Gastroesophageal sphincter (tissue), 4 donors: Measurements from ENCODE around the gene KATNIP. TPM values are rescaled to one million over a fixed set of nuclear protein-coding genes. Genes with fewer than 3 reads are reported as not detected.

ENCODE experiments used
- ATAC-seq: fragments of 150-250 bp; one replicate; pipeline ENCODE4 v1.9.1; 2016; ENCODE audit warnings: mild to moderate bottlenecking, moderate library complexity
- H3K27ac ChIP-seq, 4 donors: fragments of 200-600 bp; sonication (generic) in 3 of 4; 1 replicate in 3 of 4; 2 replicates in 1 of 4; pipeline ENCODE4 v1.5.1; 2016 to 2019
- H3K27me3 ChIP-seq: fragments of 200-600 bp; sonication (generic); one replicate; pipeline ENCODE4 v1.5.1; 2019
- H3K36me3 ChIP-seq, 2 donors: fragments of 200-600 bp; sonication (generic); one replicate each; pipeline ENCODE4 v1.5.1; 2019; ENCODE audit warnings: control low read depth in 1 of 2
- H3K4me1 ChIP-seq, 3 donors: fragments of 200-600 bp; sonication (generic); 1 replicate in 2 of 3; 2 replicates in 1 of 3; pipeline ENCODE4 v1.5.1; 2016 to 2019; ENCODE audit warnings: control low read depth in 2 of 3
- H3K4me3 ChIP-seq, 2 donors: fragments of 200-600 bp; sonication (generic); one replicate each; pipeline ENCODE4 v1.5.1; 2019; ENCODE audit warnings: mild to moderate bottlenecking in 1 of 2, moderate library complexity in 1 of 2
- H3K9me3 ChIP-seq, 3 donors: fragments of 200-600 bp; sonication (generic); one replicate each; pipeline ENCODE4 v1.5.1; 2017 to 2019; ENCODE audit warnings: control low read depth in 2 of 3
- CTCF ChIP-seq, 4 experiments: fragments of 200-600 bp in 2 of 4; fragments of 450-650 bp in 2 of 4; sonication (generic) in 1 of 4; IDR thresholded peaks; one replicate each; pipeline ENCODE4 v1.5.1; 2017 to 2019; ENCODE audit warnings: antibody characterized with exemption in 4 of 4, mild to moderate bottlenecking in 2 of 4, moderate library complexity in 2 of 4
- EP300 ChIP-seq: sonication (generic); formaldehyde crosslinking; IDR thresholded peaks from one replicate; pipeline ENCODE4 v1.6.1; 2017; ENCODE audit warnings: antibody characterized with exemption, mild to moderate bottlenecking
- POLR2A ChIP-seq, 2 donors: fragments of 450-650 bp; IDR thresholded peaks; one replicate each; pipeline ENCODE4 v1.6.1; 2017; ENCODE audit warnings: antibody characterized with exemption in 2 of 2, mild to moderate bottlenecking in 2 of 2, moderate library complexity in 1 of 2
- POLR2AphosphoS5 ChIP-seq: sonication (generic); formaldehyde crosslinking; IDR thresholded peaks from one replicate; pipeline ENCODE4 v1.6.1; 2017; ENCODE audit warnings: antibody characterized with exemption
- WGBS, 2 donors: methylation state at CpG; one replicate each; pipeline ENCODE4 v1.1.5; 2018; ENCODE audit warnings: low coverage in 1 of 2; 5-methylcytosine and 5-hydroxymethylcytosine counted together
- total RNA-seq, 4 donors: library from RNA; depleted of rRNA; stranded (reverse); fragments of >200 nt; gene quantifications; one replicate each; pipeline ENCODE4 v1.1.0, GENCODE V29; 2016

KATNIP gene
- 10 to 100 TPM in 3 of 4 donors, 1 to 10 TPM in 1; 8.1 to 20.3 (median 18.3) TPM for total RNA-seq

- Histone ChIP-seq H3K27me3 (no peaks in the 10 kb centered on the region), H3K9me3 (no peaks in the 10 kb centered on the region), H3K4me1 (peaks cover 0 to 44% (median 15%) of the 10 kb centered on the region in 3 donors), H3K27ac (peak within 1 kb of the TSS; percentile 54 to 90 (median 89)), H3K36me3 (peaks cover 0 to 10% of the 10 kb centered on the region in 2 donors), H3K4me3 (peak within 1 kb of the TSS; percentile 72 to 96)
- ATAC-seq, result peak; percentile 100
- 0% methylated on average over 6 to 7 of the region's 59 CpGs for WGBS, 2 donors
- TF ChIP-seq CTCF (IDR thresholded peaks at IDR 0.05) (no peak), EP300 (no peak), POLR2A (IDR thresholded peaks at IDR 0.05) (peak; percentile 49 to 67), POLR2AphosphoS5 (peak; percentile 79)
These were observed at the start of gene KATNIP, which contains the start of gene GTF3C1 for GRCh38 chr16:27549746-27550581. KATNIP (plus strand) TSS chr16:27550144; CDS start chr16:27550171, 27 bp downstream. GTF3C1 (minus strand) TSS chr16:27549913; CDS start chr16:27549890, 23 bp downstream.

- no peaks in the 10 kb centered on the region for H3K9me3 ChIP-seq
- TF ChIP-seq EP300 (no peak), POLR2A (IDR thresholded peaks at IDR 0.05) (no peak), CTCF (IDR thresholded peaks at IDR 0.05) (no peak), POLR2AphosphoS5 (no peak)
- no peak for ATAC-seq
- 80 to 94% methylated on average over 1 to 2 of the region's 3 CpGs for WGBS, 2 donors
- H3K27ac ChIP-seq, result no peak overlapping the region
- H3K4me3 ChIP-seq, result no peak overlapping the region
- no peaks in the 10 kb centered on the region for H3K27me3 ChIP-seq
- no peaks in the 10 kb centered on the region for H3K4me1 ChIP-seq
- peaks cover 0 to 100% of the 10 kb centered on the region in 2 donors for H3K36me3 ChIP-seq
These were observed 49.1 kb upstream of the KATNIP start for GRCh38 chr16:27500801-27501200.

- Histone ChIP-seq H3K36me3 (peaks cover 0 to 100% of the 10 kb centered on the region in 2 donors), H3K27ac (no peak overlapping the region)
These were observed 46.3 kb upstream of the KATNIP start for GRCh38 chr16:27503662-27504061.

GRCh38 chr16:27505297-27506236 lies 44.4 kb upstream of the KATNIP start:
- H3K4me1 ChIP-seq, result no peaks in the 10 kb centered on the region
- no peak overlapping the region for H3K27ac ChIP-seq
- TF ChIP-seq POLR2A (IDR thresholded peaks at IDR 0.05) (no peak), CTCF (IDR thresholded peaks at IDR 0.05) (no peak), POLR2AphosphoS5 (no peak), EP300 (no peak)
- H3K27me3 ChIP-seq, result no peaks in the 10 kb centered on the region
- no peak overlapping the region for H3K4me3 ChIP-seq
- no peak for ATAC-seq
- H3K9me3 ChIP-seq, result no peaks in the 10 kb centered on the region
- 84 to 88% methylated on average over 5 to 6 of the region's 13 CpGs for WGBS, 2 donors
- H3K36me3 ChIP-seq, result peaks cover 0 to 100% of the 10 kb centered on the region in 2 donors

More at GRCh38 chr16:27503662-27504061, 46.3 kb upstream of the KATNIP start:
- no peak overlapping the region for H3K4me3 ChIP-seq
- H3K27me3 ChIP-seq, result no peaks in the 10 kb centered on the region
- 86% methylated on average over 3 of the region's 5 CpGs; no CpG with 5 or more reads in 1 of the 2 donors for WGBS, 2 donors
- no peak for ATAC-seq
- H3K9me3 ChIP-seq, result no peaks in the 10 kb centered on the region
- no peaks in the 10 kb centered on the region for H3K4me1 ChIP-seq
- TF ChIP-seq CTCF (IDR thresholded peaks at IDR 0.05) (no peak), POLR2A (IDR thresholded peaks at IDR 0.05) (no peak), EP300 (no peak), POLR2AphosphoS5 (no peak)
